H9 (cell line): ENCODE data around the gene CERK. TPM values are rescaled to one million over a fixed set of nuclear protein-coding genes. Genes with fewer than 3 reads are reported as not detected.

Source experiments
- DNase-seq: peaks from one replicate; pipeline ENCODE4 v3.0.0-alpha.2; 2017
- H2AFZ ChIP-seq: one replicate; pipeline ENCODE4 v1.6.1; 2013; ENCODE audit warnings: mild to moderate bottlenecking, low read length, control low read depth, moderate library complexity
- H2AK5ac ChIP-seq: 2 replicates; pipeline ENCODE4 v1.6.1; 2013; ENCODE audit warnings: low read length, control low read depth, mixed read lengths; ENCODE audit not compliant: insufficient read length
- H2BK120ac ChIP-seq: one replicate; pipeline ENCODE4 v1.6.1; 2013; ENCODE audit warnings: low read depth, mild to moderate bottlenecking, low read length, control low read depth, inconsistent platforms; ENCODE audit not compliant: poor library complexity, severe bottlenecking
- H2BK12ac ChIP-seq: 2 replicates; pipeline ENCODE4 v1.6.1; 2013; ENCODE audit warnings: low read length, control low read depth, mixed read lengths, low read depth; ENCODE audit not compliant: insufficient read length
- H2BK15ac ChIP-seq: 2 replicates; pipeline ENCODE4 v1.6.1; 2013; ENCODE audit warnings: low read depth, low read length, control low read depth
- H2BK20ac ChIP-seq: one replicate; pipeline ENCODE4 v1.6.1; 2013; ENCODE audit warnings: low read depth, mild to moderate bottlenecking, low read length, control low read depth, inconsistent platforms; ENCODE audit not compliant: poor library complexity, severe bottlenecking
- H2BK5ac ChIP-seq: 2 replicates; pipeline ENCODE4 v1.6.1; 2013; ENCODE audit warnings: low read length, control low read depth, mixed read lengths; ENCODE audit not compliant: insufficient read length
- H3K14ac ChIP-seq: 2 replicates; pipeline ENCODE4 v1.6.1; 2013; ENCODE audit warnings: low read length, control low read depth; ENCODE audit not compliant: insufficient read depth
- H3K18ac ChIP-seq: 2 replicates; pipeline ENCODE4 v1.6.1; 2013; ENCODE audit warnings: low read depth, mild to moderate bottlenecking, mixed read lengths, low read length, control low read depth; ENCODE audit not compliant: insufficient read length
- H3K23ac ChIP-seq: 2 replicates; pipeline ENCODE4 v1.6.1; 2013; ENCODE audit warnings: low read length, control low read depth, mixed read lengths, low read depth; ENCODE audit not compliant: insufficient read length
- H3K23me2 ChIP-seq: 2 replicates; pipeline ENCODE4 v1.6.1; 2013; ENCODE audit warnings: low read depth, mild to moderate bottlenecking, mixed read lengths, low read length, control low read depth; ENCODE audit not compliant: insufficient read length, poor library complexity, severe bottlenecking
- H3K27ac ChIP-seq: 2 replicates; pipeline ENCODE4 v1.5.1; 2013; ENCODE audit warnings: low read length, control low read depth, mixed read lengths, low read depth; ENCODE audit not compliant: insufficient read length
- H3K27me3 ChIP-seq: 2 replicates; pipeline ENCODE4 v1.6.1; 2013; ENCODE audit warnings: low read length, control low read depth, inconsistent platforms; ENCODE audit not compliant: insufficient read depth
- H3K4ac ChIP-seq: 2 replicates; pipeline ENCODE4 v1.6.1; 2013; ENCODE audit warnings: low read depth, mild to moderate bottlenecking, control low read depth, inconsistent platforms, low read length, moderate library complexity
- H3K4me1 ChIP-seq: 2 replicates; pipeline ENCODE4 v1.6.1; 2013; ENCODE audit warnings: low read length, control low read depth, inconsistent platforms; ENCODE audit not compliant: insufficient read depth
- H3K4me2 ChIP-seq: 2 replicates; pipeline ENCODE4 v1.6.1; 2013; ENCODE audit warnings: low read length, control low read depth, mixed read lengths; ENCODE audit not compliant: insufficient read length, insufficient read depth
- H3K56ac ChIP-seq: 2 replicates; pipeline ENCODE4 v1.6.1; 2013; ENCODE audit warnings: low read depth, mild to moderate bottlenecking, mixed read lengths, low read length, control low read depth; ENCODE audit not compliant: insufficient read length
- H3K79me1 ChIP-seq: 2 replicates; pipeline ENCODE4 v1.6.1; 2013; ENCODE audit warnings: low read depth, mild to moderate bottlenecking, moderate library complexity, low read length, control low read depth, inconsistent platforms; ENCODE audit not compliant: insufficient read depth, poor library complexity, severe bottlenecking
- H3K79me2 ChIP-seq: 2 replicates; pipeline ENCODE4 v1.6.1; 2013; ENCODE audit warnings: low read length, control low read depth, inconsistent platforms; ENCODE audit not compliant: insufficient read depth
- H3K9ac ChIP-seq: 2 replicates; pipeline ENCODE4 v1.6.1; 2013; ENCODE audit warnings: low read length, control low read depth, mixed read lengths; ENCODE audit not compliant: insufficient read length; ENCODE audit errors: extremely low read depth
- H3K9me3 ChIP-seq: one replicate; pipeline ENCODE4 v1.6.1; 2013; ENCODE audit warnings: low read depth, low read length, inconsistent platforms; ENCODE audit not compliant: control insufficient read depth
- H3T11ph ChIP-seq: one replicate; pipeline ENCODE4 v1.6.1; 2013; ENCODE audit warnings: mild to moderate bottlenecking, low read length, control low read depth, inconsistent platforms
- H4K20me1 ChIP-seq: one replicate; pipeline ENCODE4 v1.6.1; 2013; ENCODE audit not compliant: control insufficient read depth, insufficient read length, insufficient read depth
- H4K5ac ChIP-seq: 2 replicates; pipeline ENCODE4 v1.6.1; 2013; ENCODE audit warnings: low read depth, mild to moderate bottlenecking, mixed read lengths, low read length, control low read depth; ENCODE audit not compliant: insufficient read length
- H4K8ac ChIP-seq: replicated peaks from 2 replicates; pipeline ENCODE4 v1.6.1; 2013; ENCODE audit warnings: low read length, control low read depth, mixed read lengths, low read depth; ENCODE audit not compliant: insufficient read length
- H4K91ac ChIP-seq: 2 replicates; pipeline ENCODE4 v1.6.1; 2013; ENCODE audit warnings: low read depth, mild to moderate bottlenecking, moderate library complexity, mixed read lengths, low read length, control low read depth; ENCODE audit not compliant: insufficient read length
- H3K27ac Mint-ChIP-seq, 3 experiments: 2 replicates in 2 of 3; 3 replicates in 1 of 3; pipeline ENCODE4 v1.8.0; 2020 to 2021; ENCODE audit warnings: mixed read lengths in 3 of 3, mild to moderate bottlenecking in 1 of 3, moderate library complexity in 1 of 3
- H3K27me3 Mint-ChIP-seq: 2 replicates; pipeline ENCODE4 v1.8.0; 2021; ENCODE audit warnings: low read depth, mild to moderate bottlenecking, moderate library complexity, mixed read lengths
- H3K36me3 Mint-ChIP-seq, 3 experiments: 2 replicates in 2 of 3; 3 replicates in 1 of 3; pipeline ENCODE4 v1.8.0; 2020 to 2021; ENCODE audit warnings: low read depth in 3 of 3, mixed read lengths in 3 of 3; ENCODE audit not compliant: insufficient read depth in 1 of 3
- H3K4me1 Mint-ChIP-seq, 2 experiments: 2 replicates each; pipeline ENCODE4 v1.8.0; 2020; ENCODE audit warnings: mixed read lengths in 2 of 2
- H3K4me3 Mint-ChIP-seq, 2 experiments: 2 replicates in 1 of 2; 3 replicates in 1 of 2; pipeline ENCODE4 v1.8.0; 2020 to 2021; ENCODE audit warnings: mild to moderate bottlenecking in 2 of 2, mixed read lengths in 2 of 2, moderate library complexity in 1 of 2
- H3K9me3 Mint-ChIP-seq, 2 experiments: 2 replicates in 1 of 2; 3 replicates in 1 of 2; pipeline ENCODE4 v1.8.0; 2020; ENCODE audit warnings: mild to moderate bottlenecking in 2 of 2, mixed read lengths in 2 of 2, moderate library complexity in 1 of 2
- WGBS: extraction: QIAGEN DNeasy Blood & Tissue Kit; methylation state at CpG from one replicate; pipeline ENCODE4 v1.1.7; 2013; ENCODE audit warnings: missing lambda C conversion rate, low lambda C conversion rate, mixed read lengths; ENCODE audit not compliant: insufficient read length; ENCODE audit errors: extremely low coverage; 5-methylcytosine and 5-hydroxymethylcytosine counted together
- total RNA-seq: library from RNA; stranded (reverse); gene quantifications from 2 replicates; pipeline ENCODE4 v1.2.1, GENCODE V29; 2021
- TF ChIP-seq, protein P1 (sequence below): fragments of 200-600 bp; sonication (generic); conservative IDR thresholded peaks from 3 replicates; pipeline ENCODE4 v1.8.0; 2021; ENCODE audit warnings: antibody characterized with exemption, mild to moderate bottlenecking

The CERK gene
- total RNA-seq, 1 experiment from 2014 or later = 47.1 TPM

DNA sequence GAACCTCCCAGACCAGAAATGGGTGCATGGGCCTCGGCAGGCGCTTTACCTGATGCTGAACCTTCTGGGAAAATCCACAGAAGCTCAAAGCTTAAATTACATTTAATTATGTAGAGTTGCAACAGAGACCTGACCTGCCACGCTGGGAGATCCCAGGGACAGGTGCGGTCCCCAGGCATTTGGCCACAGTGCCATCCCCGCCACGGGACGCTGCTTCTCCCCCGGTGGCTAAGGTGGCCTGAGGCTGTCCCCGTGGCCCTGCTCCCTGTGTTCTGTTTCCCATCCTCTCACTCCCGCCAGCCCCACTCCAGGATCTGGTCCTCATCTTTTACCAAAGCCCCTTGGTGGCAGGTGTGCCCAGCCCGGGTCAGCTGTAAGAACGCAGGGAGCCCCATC lies 78.3 kb downstream of the CERK start:
- no peak overlapping the region for H3K4me2 ChIP-seq
- no peak overlapping the region for H2BK15ac ChIP-seq
- H3K4ac ChIP-seq = no peak overlapping the region
- H3K4me3 Mint-ChIP-seq = no peak overlapping the region
- H4K8ac ChIP-seq = no peak overlapping the region
- H3K23me2 ChIP-seq = no peaks in the 10 kb centered on the region
- no peak overlapping the region for H2AK5ac ChIP-seq
- no peaks in the 10 kb centered on the region for H3K9me3 ChIP-seq
- H3K79me1 ChIP-seq = no peaks in the 10 kb centered on the region
- H3K23ac ChIP-seq = no peak overlapping the region
- no peaks in the 10 kb centered on the region for H3K36me3 Mint-ChIP-seq
- H2BK20ac ChIP-seq = no peak overlapping the region
- no peak for DNase-seq
- H3K9ac ChIP-seq = no peak overlapping the region
- no peak overlapping the region for H2BK120ac ChIP-seq
- H3T11ph ChIP-seq = no peak overlapping the region
- no peak overlapping the region for H4K5ac ChIP-seq
- no peak overlapping the region for H3K18ac ChIP-seq
- no peaks in the 10 kb centered on the region for H3K27me3 Mint-ChIP-seq
- no peak overlapping the region for H2BK12ac ChIP-seq
- H3K9me3 Mint-ChIP-seq = no peaks in the 10 kb centered on the region; a peak in 1 of 5 replicates
- H3K14ac ChIP-seq = no peak overlapping the region
- H2AFZ ChIP-seq = no peak overlapping the region
- H3K79me2 ChIP-seq = no peaks in the 10 kb centered on the region
- H3K27me3 ChIP-seq = no peaks in the 10 kb centered on the region
- H2BK5ac ChIP-seq = no peak overlapping the region
- H3K27ac Mint-ChIP-seq = peak overlapping the region in 2 of 3 experiments; percentile 9 to 90; a peak in 3 of 7 replicates
- TF ChIP-seq, protein P1, sequence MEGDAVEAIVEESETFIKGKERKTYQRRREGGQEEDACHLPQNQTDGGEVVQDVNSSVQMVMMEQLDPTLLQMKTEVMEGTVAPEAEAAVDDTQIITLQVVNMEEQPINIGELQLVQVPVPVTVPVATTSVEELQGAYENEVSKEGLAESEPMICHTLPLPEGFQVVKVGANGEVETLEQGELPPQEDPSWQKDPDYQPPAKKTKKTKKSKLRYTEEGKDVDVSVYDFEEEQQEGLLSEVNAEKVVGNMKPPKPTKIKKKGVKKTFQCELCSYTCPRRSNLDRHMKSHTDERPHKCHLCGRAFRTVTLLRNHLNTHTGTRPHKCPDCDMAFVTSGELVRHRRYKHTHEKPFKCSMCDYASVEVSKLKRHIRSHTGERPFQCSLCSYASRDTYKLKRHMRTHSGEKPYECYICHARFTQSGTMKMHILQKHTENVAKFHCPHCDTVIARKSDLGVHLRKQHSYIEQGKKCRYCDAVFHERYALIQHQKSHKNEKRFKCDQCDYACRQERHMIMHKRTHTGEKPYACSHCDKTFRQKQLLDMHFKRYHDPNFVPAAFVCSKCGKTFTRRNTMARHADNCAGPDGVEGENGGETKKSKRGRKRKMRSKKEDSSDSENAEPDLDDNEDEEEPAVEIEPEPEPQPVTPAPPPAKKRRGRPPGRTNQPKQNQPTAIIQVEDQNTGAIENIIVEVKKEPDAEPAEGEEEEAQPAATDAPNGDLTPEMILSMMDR = no peak
- no peak overlapping the region for H3K56ac ChIP-seq
- no peak overlapping the region for H4K91ac ChIP-seq
- no peaks in the 10 kb centered on the region for H3K4me1 ChIP-seq
- H4K20me1 ChIP-seq = no peaks in the 10 kb centered on the region
- peaks cover 7 to 12% of the 10 kb centered on the region in 2 experiments for H3K4me1 Mint-ChIP-seq
- no peak overlapping the region for H3K27ac ChIP-seq
- no CpG with 5 or more reads among the region's 12 CpGs for WGBS
